ENCODE results near the gene ITFG1. TPM values are rescaled to one million over a fixed set of nuclear protein-coding genes. Genes with fewer than 3 reads are reported as not detected.

Gene ITFG1
- total RNA-seq, 1 experiment from 2014 or later = 18.0 TPM

- no peak overlapping the region for H3K23ac ChIP-seq (ENCODE audit: insufficient read length, low read depth, low read length)
- H3K79me1 ChIP-seq (ENCODE audit: insufficient read depth, low read depth, low read length, poor library complexity, severe bottlenecking) = peaks cover 2% of the 10 kb centered on the region
- H2BK120ac ChIP-seq (ENCODE audit: low read depth, low read length, poor library complexity, severe bottlenecking) = no peak overlapping the region
- no peak overlapping the region for H4K5ac ChIP-seq (ENCODE audit: insufficient read length, low read depth, low read length)
- no peak overlapping the region for H2AFZ ChIP-seq (ENCODE audit: low read length)
- Mint-ChIP-seq H3K4me1 (peaks cover 0 to 7% of the 10 kb centered on the region in 2 experiments; a peak in 2 of 4 replicates), H3K4me3 (no peak overlapping the region), H3K36me3 (ENCODE audit: insufficient read depth in 1 of 3, low read depth in 3 of 3) (no peaks in the 10 kb centered on the region), H3K27ac (peak overlapping the region in 2 of 3 experiments; percentile 34 to 67; a peak in 2 of 7 replicates), H3K9me3 (no peaks in the 10 kb centered on the region), H3K27me3 (ENCODE audit: low read depth) (no peaks in the 10 kb centered on the region)
- H4K91ac ChIP-seq (ENCODE audit: insufficient read length, low read depth, low read length) = no peak overlapping the region
- TF ChIP-seq CTCF (conservative IDR thresholded peaks at IDR 0.05) = no peak
- H3K9me3 ChIP-seq (ENCODE audit: control insufficient read depth, low read depth, low read length) = no peaks in the 10 kb centered on the region
- WGBS (ENCODE audit: extremely low coverage, insufficient read length, low lambda C conversion rate) = no CpG with 5 or more reads among the region's 6 CpGs
- no peak overlapping the region for H3K9ac ChIP-seq (ENCODE audit: extremely low read depth, insufficient read length, low read length)
- no peaks in the 10 kb centered on the region for H3K23me2 ChIP-seq (ENCODE audit: insufficient read length, low read depth, low read length, poor library complexity, severe bottlenecking)
- no peak overlapping the region for H2BK5ac ChIP-seq (ENCODE audit: insufficient read length, low read length)
- no peaks in the 10 kb centered on the region for H4K20me1 ChIP-seq (ENCODE audit: control insufficient read depth, insufficient read depth, insufficient read length)
- no peak overlapping the region for H3K27ac ChIP-seq (ENCODE audit: insufficient read length, low read depth, low read length)
- H2AK5ac ChIP-seq (ENCODE audit: insufficient read length, low read length) = no peak overlapping the region
- H3K4me1 ChIP-seq (ENCODE audit: insufficient read depth, low read length) = no peaks in the 10 kb centered on the region
- no peak overlapping the region for H3K56ac ChIP-seq (ENCODE audit: insufficient read length, low read depth, low read length)
- H3T11ph ChIP-seq (ENCODE audit: low read length) = no peak overlapping the region
- no peak overlapping the region for H2BK20ac ChIP-seq (ENCODE audit: low read depth, low read length, poor library complexity, severe bottlenecking)
- H2BK15ac ChIP-seq (ENCODE audit: low read depth, low read length) = no peak overlapping the region
- no peak overlapping the region for H3K14ac ChIP-seq (ENCODE audit: insufficient read depth, low read length)
- no peak overlapping the region for H3K18ac ChIP-seq (ENCODE audit: insufficient read length, low read depth, low read length)
- H3K27me3 ChIP-seq (ENCODE audit: insufficient read depth, low read length) = no peaks in the 10 kb centered on the region
- H2BK12ac ChIP-seq (ENCODE audit: insufficient read length, low read depth, low read length) = no peak overlapping the region
- no peak overlapping the region for H3K4ac ChIP-seq (ENCODE audit: low read depth, low read length)
- no peaks in the 10 kb centered on the region for H3K79me2 ChIP-seq (ENCODE audit: insufficient read depth, low read length)
- H3K4me2 ChIP-seq (ENCODE audit: insufficient read depth, insufficient read length, low read length) = no peak overlapping the region
- no peak for DNase-seq
- no peak overlapping the region for H4K8ac ChIP-seq (replicated peaks; ENCODE audit: insufficient read length, low read depth, low read length)
Measured at GRCh38 chr16:47481698-47482374, 21.0 kb upstream of the ITFG1 start.
